ENCODE results near the gene SEMA4C. TPM values are rescaled to one million over a fixed set of nuclear protein-coding genes. Genes with fewer than 3 reads are reported as not detected.
A peak's percentile ranks its signal among the peaks of the same experiment; 100 is the strongest.

The SEMA4C gene
- total RNA-seq, 1 experiment from 2014 or later = 16.2 TPM

DNA sequence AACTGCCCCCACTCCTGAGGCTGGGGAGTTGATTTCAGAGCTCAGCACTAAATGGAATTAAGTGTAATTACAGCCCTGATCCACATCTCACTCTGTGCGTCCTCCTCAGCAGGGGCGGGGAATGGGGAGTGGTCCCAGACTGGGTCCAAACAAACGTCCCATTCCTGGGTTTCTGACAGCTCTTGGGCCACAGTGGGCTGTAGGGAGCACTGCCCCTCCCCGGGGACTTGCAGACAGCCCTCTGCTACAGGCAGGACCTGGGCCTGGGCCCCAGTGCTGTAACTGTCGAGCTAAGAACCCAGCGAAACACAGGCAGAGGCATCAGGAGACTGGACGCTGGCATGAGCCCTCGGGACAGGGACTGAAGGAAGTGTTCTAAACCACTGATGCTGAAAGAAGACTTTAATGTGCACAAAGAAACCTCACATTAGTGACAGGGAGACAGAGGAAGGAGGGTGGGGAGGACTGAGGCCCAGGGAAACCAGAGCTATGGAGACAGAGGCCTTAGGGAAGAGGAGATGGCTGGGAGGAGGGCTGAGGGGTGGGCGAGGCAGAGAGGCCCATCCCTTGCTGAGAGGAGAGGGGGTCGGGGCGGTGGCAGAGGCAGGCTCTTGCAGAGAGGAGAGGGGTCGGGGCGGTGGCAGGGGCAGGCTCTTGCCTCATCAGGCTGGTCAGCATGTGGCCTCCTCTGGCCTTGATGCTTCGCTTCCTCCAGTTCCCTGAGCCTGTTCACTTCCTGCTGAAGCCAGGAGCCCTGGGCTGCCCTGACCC, 5.8 kb upstream of the SEMA4C start:
- H3K9me3 ChIP-seq = no peaks in the 10 kb centered on the region
- H3K36me3 ChIP-seq = no peaks in the 10 kb centered on the region
- no peak overlapping the region for H3K4me3 ChIP-seq
- no peaks in the 10 kb centered on the region for H3K27me3 ChIP-seq
- peak; percentile 27 for DNase-seq

DNA sequence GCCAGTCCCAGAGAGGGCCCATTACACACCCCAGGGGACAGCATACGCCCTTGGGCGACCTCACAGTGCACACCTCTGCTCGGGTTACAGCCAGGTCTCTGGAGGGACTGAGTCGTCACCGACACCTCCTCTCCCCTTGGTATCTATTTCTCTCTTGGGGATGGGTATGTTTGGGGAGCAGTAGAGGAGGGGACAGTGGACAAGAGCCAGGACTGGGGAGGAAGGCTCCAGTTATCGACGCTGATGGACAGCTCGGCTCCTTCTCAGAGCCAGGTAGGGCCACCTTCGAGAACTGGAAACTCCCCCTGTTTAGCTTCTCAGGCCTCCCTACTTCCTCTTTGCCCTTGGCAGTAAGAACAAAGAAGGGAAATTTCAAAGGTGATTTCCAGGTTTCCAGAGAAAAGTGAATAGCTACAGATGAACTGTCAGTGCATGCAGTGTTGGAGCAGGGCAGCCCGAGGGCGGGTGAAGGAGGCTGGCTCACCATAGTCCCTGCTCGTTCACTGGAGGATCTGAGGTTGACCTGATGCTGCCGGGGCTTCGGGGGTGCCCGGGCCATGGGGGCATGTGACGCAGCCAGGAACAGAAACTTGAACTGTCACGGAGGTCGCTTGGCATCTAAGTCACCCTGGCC, 4.4 kb upstream of the SEMA4C start:
- H3K4me3 ChIP-seq = no peak overlapping the region
- no peak for DNase-seq

GRCh38 chr2:96873651-96874096, 3.8 kb upstream of the SEMA4C start:
- Histone ChIP-seq H3K4me3 (no peak overlapping the region), H3K27me3 (no peaks in the 10 kb centered on the region), H3K36me3 (no peaks in the 10 kb centered on the region), H3K9me3 (no peaks in the 10 kb centered on the region)
- DNase-seq = no peak

More for the DNA sequence above, 4.4 kb upstream of the SEMA4C start:
- H3K36me3 ChIP-seq = no peaks in the 10 kb centered on the region
- H3K27me3 ChIP-seq = no peaks in the 10 kb centered on the region
- H3K9me3 ChIP-seq = no peaks in the 10 kb centered on the region

- DNase-seq = peak; percentile 40
- Histone ChIP-seq H3K36me3 (no peaks in the 10 kb centered on the region; the same call in 1 of the 2 replicates), H3K4me3 (no peak overlapping the region), H3K27me3 (no peaks in the 10 kb centered on the region), H3K9me3 (no peaks in the 10 kb centered on the region)
These were observed 2.9 kb upstream of the SEMA4C start for GRCh38 chr2:96872591-96873349.

GRCh38 chr2:96870626-96871255, 861 bp upstream of the SEMA4C start:
- Histone ChIP-seq H3K36me3 (peaks cover 17% of the 10 kb centered on the region), H3K4me3 (peak overlapping the region; percentile 82), H3K9me3 (no peaks in the 10 kb centered on the region), H3K27me3 (no peaks in the 10 kb centered on the region)
- DNase-seq = no peak

DNA sequence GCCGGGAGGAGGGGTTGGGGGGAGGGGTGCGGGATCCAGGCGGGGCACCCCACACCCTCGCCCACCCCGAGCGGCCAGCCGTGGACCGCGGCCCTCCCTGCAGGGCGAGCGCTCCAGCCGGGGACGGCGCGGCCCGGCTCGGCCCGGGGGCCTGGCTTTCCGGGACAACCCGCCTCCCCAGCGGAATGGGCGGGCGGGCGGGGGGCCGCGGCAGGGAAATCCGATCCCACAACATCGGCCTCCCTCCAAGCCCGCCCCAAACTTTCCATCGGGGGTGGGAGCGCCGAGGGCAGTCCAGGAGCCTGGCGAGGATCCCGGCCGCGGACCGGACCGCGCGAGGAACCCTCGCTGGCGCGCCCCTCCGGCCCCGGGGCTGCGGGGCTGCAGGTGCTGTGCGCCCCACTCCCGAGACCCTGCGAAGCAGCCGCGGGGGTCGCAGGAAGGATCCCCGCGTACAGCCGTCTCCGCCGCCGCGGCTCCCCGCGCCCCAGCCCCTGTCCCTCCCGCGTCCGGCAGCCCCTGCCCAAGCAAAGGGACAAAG, 529 bp downstream of the SEMA4C start:
- H3K4me3 ChIP-seq = peak overlapping the region; percentile 82
- no peaks in the 10 kb centered on the region for H3K9me3 ChIP-seq
- no peaks in the 10 kb centered on the region for H3K27me3 ChIP-seq
- peak; percentile 77 for DNase-seq
- H3K36me3 ChIP-seq = peaks cover 28% of the 10 kb centered on the region

- Histone ChIP-seq H3K9me3 (no peaks in the 10 kb centered on the region), H3K27me3 (no peaks in the 10 kb centered on the region), H3K36me3 (peaks cover 35% of the 10 kb centered on the region), H3K4me3 (peak overlapping the region; percentile 82)
- DNase-seq = peak; percentile 95
These were observed 1.2 kb downstream of the SEMA4C start for GRCh38 chr2:96868555-96869280.

- Histone ChIP-seq H3K9me3 (no peaks in the 10 kb centered on the region), H3K27me3 (no peaks in the 10 kb centered on the region), H3K4me3 (peak overlapping the region; percentile 82), H3K36me3 (peaks cover 41% of the 10 kb centered on the region)
- DNase-seq = peak; percentile 45
These were observed 1.9 kb downstream of the SEMA4C start for GRCh38 chr2:96867756-96868554.

- no peaks in the 10 kb centered on the region for H3K27me3 ChIP-seq
- peaks cover 43% of the 10 kb centered on the region for H3K36me3 ChIP-seq
- H3K4me3 ChIP-seq = peak overlapping the region; percentile 82
- DNase-seq = no peak
- H3K9me3 ChIP-seq = no peaks in the 10 kb centered on the region
These were observed 2.7 kb downstream of the SEMA4C start for GRCh38 chr2:96866986-96867755.

- Histone ChIP-seq H3K9me3 (no peaks in the 10 kb centered on the region), H3K27me3 (no peaks in the 10 kb centered on the region), H3K36me3 (peaks cover 46% of the 10 kb centered on the region), H3K4me3 (no peak overlapping the region)
- DNase-seq = no peak
These were observed 3.3 kb downstream of the SEMA4C start for GRCh38 chr2:96866586-96866985.

GRCh38 chr2:96866149-96866548, 3.7 kb downstream of the SEMA4C start:
- Histone ChIP-seq H3K4me3 (no peak overlapping the region), H3K9me3 (no peaks in the 10 kb centered on the region), H3K27me3 (no peaks in the 10 kb centered on the region), H3K36me3 (peaks cover 47% of the 10 kb centered on the region)
- no peak for DNase-seq

DNA sequence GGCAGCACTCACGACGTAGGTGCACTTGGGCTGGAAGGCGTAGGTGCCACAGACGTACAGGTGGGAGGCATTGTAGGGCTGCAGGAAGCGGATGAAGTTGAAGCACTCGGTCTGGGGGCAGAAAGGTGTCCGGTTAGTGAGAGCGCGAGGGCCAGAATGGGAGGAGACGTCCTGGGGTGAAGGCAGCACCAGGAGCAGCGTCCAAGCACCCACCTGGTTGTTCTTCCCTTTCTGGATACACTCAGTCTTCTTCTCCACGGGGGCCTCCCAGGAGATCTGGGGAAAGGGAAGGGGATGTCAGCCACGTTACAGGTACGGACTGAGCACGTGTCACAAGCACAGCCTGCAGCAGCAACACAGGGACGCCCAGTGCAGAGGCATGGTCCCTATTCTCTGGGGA, 4.2 kb downstream of the SEMA4C start:
- no peak for DNase-seq
- H3K4me3 ChIP-seq = no peak overlapping the region
- H3K9me3 ChIP-seq = no peaks in the 10 kb centered on the region
- no peaks in the 10 kb centered on the region for H3K27me3 ChIP-seq
- H3K36me3 ChIP-seq = peaks cover 50% of the 10 kb centered on the region

DNA sequence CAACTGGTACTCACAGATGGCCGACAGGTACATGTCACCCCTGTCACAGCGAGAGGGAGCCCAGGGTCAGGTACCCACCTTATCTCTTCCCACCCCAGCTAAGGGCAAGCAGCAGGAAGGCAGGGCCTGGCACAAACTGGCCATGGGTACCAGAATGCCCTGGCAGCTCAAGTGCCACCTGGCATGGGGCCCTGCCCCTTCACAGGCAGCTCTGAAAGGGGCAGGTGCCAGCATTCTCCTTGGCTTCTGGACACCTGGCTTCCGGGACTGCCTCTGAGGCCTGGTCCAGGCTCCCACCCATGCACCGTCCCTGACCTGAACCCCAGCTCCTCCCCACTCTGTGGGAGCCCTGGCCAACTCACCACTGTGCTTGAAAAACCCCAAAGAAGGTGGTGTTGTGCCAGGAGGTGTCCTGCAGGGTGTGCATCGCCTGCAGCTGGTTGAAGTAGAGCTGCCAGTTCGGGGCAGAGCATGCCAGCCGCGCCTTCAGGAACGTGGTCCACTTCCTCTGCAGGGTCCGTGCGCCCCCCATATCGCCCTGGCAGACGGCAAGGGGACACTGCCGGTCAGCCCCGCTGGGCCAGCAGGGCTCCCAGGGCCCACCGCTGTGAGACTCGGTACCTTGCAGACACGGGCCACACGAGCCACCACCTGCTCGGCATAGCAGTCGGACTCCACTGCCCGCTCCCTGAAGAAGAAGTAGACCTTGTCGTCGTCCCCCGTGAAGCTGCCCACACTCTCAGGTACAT, 5.4 kb downstream of the SEMA4C start:
- no peaks in the 10 kb centered on the region for H3K27me3 ChIP-seq
- no peaks in the 10 kb centered on the region for H3K9me3 ChIP-seq
- H3K4me3 ChIP-seq = no peak overlapping the region
- DNase-seq = no peak
- H3K36me3 ChIP-seq = peaks cover 50% of the 10 kb centered on the region
